Measurements from ENCODE around the gene ZBTB40. TPM values are rescaled to one million over a fixed set of nuclear protein-coding genes. Genes with fewer than 3 reads are reported as not detected.

The ZBTB40 gene
- total and polyA plus RNA-seq, 10 of the 15 experiments (the other 5 are each of a cell fraction or from before 2014, with no cell fraction given): 1.9 to 14.4 (median 9.0) TPM

GRCh38 chr1:22465671-22466070 is 14.0 kb downstream of the ZBTB40 start:
- Histone ChIP-seq H3K36me3 (ENCODE audit: control insufficient read depth in 2 of 2, insufficient read depth in 2 of 2, low read length in 1 of 2) (no peaks in the 10 kb centered on the region), H3K9ac (ENCODE audit: control insufficient read depth, insufficient read depth, low read length) (no peak overlapping the region), H2AFZ (ENCODE audit: control insufficient read depth, low read depth, low read length) (no peak overlapping the region), H3K4me3 (no peak overlapping the region), H3K27me3 (replicated peaks in 1 of 2; ENCODE audit: control insufficient read depth in 2 of 2, insufficient read depth in 2 of 2, low read length in 1 of 2) (no peaks in the 10 kb centered on the region), H3K4me1 (ENCODE audit: control insufficient read depth, insufficient read depth, low read length) (peaks cover 5% of the 10 kb centered on the region), H3K79me2 (ENCODE audit: control insufficient read depth, insufficient read depth, low read length) (peaks cover 3% of the 10 kb centered on the region), H3K27ac (ENCODE audit: control insufficient read depth, insufficient read depth) (no peak overlapping the region), H4K20me1 (ENCODE audit: control insufficient read depth, insufficient read depth) (no peaks in the 10 kb centered on the region), H3K4me2 (ENCODE audit: control insufficient read depth, insufficient read depth) (no peak overlapping the region), H3K9me3 (replicated peaks; ENCODE audit: control insufficient read depth, insufficient read depth, low read length) (peaks cover 5% of the 10 kb centered on the region; the same call in 2 of the 3 replicates)
- ChIA-PET SMC1A (ENCODE audit: uncharacterized antibody, unreplicated experiment) (no interaction called here), CTCF (no interaction called here), POLR2A (no interaction called here), RAD21 (ENCODE audit: unreplicated experiment) (no interaction called here)
- intact Hi-C loops (cut with micrococcal nuclease; ENCODE audit: unreplicated experiment) (no loop called here), in situ Hi-C loops (cut with MboI) (no loop called here)
- 88% methylated on average over 2 of the region's 2 CpGs for WGBS (ENCODE audit: insufficient coverage, insufficient replicate concordance, low lambda C conversion rate, missing lambda C conversion rate)
- no peak for ATAC-seq
- BruUV-seq (replicated peaks): no TSS peak
- no peak for DNase-seq (ENCODE audit: low read depth, low spot score)
- no peak for TF ChIP-seq ZBTB11 (CRISPR knock-in tag; IDR thresholded peaks at IDR 0.05)
- TF ChIP-seq LARP7 (IDR thresholded peaks at IDR 0.05): no peak
- no peak for TF ChIP-seq BHLHE40 (IDR thresholded peaks at IDR 0.05; ENCODE audit: borderline replicate concordance in 1 of 2, low read depth in 2 of 2, low read length in 1 of 2)
- TF ChIP-seq NFXL1 (IDR thresholded peaks at IDR 0.05; ENCODE audit: borderline replicate concordance): no peak
- no peak for FAIRE-seq

All from GM12878 (cell line).